HG02798 (cell line): Measurements from ENCODE around the gene MGST2.

Experiments used
- ATAC-seq: cut with Tn5 transposase; IDR thresholded peaks from one replicate; pipeline ENCODE4 v1.9.1; 2021; ENCODE audit warnings: mild to moderate bottlenecking; ENCODE audit not compliant: unreplicated experiment, poor library complexity

MGST2 gene

DNA sequence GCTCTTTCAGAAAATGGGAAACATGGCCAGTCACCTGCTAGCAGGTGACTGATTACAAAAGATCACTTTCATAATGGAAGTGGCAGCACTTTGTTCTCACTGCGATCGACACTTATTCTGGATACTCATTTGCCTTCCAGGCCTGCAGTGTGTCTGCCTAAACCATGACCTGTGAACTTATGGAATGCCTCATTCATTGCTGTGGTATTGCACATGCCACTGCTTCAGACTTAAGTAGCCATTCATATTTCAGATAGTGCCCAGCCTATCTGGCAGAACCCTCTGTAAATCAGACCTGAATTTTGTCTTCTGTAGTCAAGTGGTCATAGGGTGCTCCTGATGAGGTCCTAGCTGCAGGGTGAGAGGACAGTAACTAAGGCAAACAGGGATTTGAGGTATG lies 23.3 kb upstream of the MGST2 start:
- no peak for ATAC-seq

DNA sequence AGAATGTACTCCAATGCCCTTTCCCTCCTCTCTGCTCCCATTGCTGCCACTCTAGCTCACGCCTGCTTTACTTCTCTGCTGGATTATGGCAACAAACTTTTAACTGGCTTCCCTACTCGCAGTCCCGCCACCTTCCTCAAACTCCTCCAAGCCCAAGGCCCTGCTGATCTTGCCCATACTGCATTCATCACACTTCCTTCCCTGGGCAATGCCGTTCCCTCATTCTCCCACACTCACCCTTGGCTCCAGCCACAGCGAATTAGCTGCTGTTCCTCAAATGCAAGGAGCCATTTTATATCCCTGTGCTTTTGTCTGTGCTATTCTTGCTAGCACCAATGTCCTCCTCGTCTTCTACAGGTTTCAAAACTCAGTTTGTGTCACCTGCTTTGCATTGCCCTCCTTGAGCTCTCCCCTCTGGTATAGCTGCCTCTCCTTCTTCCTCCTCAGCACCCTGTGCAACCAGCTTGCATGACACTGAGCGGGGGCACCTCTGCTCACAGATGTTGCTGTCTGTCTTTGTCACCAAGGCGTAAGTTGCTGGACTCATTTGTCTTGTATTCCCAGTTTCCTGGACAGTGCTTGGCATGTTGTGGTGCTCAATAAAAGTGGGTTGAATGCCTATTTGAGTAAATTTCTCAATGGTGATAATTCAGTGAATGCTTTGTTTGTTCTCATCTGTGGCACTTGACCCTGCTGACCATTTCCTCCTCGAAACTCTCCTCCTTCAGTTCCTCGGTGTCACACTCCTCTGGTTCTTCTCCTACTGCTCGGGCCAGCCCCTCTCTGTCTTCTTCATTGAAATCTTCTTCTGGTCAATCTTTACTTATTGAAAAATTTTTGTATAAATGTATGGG lies 22.4 kb upstream of the MGST2 start:
- ATAC-seq: no peak

DNA sequence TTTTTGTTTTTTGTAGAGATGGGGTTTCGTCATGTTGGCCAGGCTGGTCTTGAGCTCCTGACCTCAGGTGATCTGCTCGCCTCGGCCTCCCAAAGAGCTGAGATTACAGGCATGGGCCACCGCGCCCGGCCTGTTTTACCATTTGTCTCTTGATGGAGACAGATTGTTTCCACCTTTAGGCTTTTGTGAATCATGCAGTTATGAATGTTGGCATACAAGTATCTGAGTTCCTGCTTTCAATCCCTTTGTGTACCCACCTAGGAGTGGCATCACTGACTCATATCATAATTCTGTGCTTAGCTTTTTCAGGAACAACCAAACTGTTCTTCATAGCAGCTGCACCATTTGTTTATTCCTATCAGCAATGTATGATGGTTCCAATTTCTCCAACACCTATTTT lies 20.2 kb upstream of the MGST2 start:
- no peak for ATAC-seq

DNA sequence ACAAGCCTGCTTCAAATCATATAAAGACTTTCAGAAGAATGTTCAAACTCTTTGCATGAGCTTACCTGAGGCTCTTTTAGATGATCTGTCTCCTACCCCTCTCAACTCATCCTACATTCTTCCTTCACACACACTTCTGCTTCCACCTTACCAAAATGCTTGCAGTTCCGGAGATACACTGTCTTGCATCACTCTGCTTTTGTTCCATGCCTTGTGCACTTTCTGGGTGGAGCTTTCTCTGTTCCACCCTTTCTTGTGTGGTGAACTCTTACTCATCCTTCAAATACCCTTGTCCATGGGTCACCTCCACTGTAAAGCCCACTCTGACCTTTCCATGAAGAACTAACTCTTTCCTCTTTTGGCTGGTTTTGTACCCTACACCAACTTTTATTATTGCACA lies 18.4 kb upstream of the MGST2 start:
- no peak for ATAC-seq

DNA sequence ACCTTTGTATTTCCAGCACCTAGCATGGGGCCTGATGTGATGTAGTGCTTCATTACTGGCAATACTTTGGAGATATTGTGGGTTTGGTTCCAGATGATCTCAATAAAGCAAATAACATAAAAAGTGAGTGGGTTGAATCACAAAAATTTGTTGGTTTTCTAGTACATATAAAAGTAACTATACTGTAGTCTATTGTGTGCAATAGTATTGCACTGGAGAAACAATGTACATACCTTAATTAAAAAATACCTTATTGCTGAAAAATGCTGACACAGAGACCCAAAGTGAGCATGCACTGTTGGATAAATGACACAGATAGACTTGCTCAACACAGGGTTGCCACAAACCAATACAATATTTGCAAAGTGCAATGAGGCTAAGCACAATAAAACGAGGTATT lies 17.7 kb upstream of the MGST2 start:
- ATAC-seq: no peak

DNA sequence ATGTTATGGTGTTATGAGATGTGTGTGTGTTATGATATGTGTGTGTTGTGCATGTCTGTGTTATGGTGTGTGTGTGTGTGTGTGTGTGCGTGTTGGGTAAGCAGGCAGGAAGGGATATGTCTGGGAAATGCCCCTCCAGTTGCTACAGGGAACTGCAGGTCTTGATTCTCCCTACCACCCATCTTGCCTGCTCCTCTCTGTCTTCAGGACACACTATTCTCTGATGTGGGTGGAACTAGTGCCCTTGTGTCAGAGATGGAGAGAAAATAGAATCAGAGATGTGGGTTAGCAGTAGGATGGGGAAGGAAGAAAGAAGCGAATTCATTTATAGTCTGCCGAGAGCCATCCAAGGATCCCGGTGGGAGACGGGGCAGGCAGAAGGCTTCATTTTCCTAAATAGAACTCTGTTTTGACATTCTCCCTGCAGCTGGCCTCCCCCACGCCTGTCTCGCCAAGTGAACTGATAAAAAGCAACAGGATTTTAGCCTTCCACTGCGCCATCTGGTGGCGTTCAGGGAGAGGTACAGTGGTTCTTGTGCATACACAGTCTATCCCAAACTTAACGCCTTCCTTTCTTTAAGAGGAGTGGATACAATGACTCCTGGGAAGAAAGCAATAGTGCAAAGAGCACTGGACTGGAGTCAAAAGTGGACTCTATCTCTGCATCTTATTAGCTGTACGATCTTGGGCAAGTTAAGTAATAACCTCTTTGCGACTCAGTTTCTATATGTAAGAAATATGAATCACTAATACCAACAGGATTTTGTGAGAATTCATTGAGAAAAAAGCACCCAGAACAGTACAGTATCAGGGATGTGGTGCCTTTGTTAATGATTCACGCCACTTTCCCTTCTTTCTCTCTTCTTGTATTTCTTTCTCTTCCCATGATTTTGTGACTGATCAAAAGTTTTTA lies 14.1 kb upstream of the MGST2 start:
- peak; percentile 87 for ATAC-seq

DNA sequence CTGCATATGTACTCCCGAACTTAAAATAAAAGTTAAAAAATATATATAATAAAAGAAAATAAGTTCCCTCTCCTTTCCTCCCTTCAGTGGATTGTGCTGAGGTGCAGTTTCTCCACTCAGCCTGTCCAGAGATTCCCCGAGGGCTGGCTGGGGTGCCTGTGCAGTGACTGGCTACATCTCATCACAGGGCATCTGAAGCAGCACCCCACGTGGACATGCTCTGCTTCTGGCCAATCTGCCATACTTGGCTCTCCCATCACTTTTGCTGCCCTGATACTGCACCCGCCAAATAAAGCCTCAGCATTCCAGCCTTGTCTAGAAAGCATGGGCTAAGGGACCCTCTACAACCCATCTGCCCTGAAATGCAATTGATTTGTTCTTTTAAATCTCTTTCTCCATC lies 11.1 kb upstream of the MGST2 start:
- no peak for ATAC-seq

DNA sequence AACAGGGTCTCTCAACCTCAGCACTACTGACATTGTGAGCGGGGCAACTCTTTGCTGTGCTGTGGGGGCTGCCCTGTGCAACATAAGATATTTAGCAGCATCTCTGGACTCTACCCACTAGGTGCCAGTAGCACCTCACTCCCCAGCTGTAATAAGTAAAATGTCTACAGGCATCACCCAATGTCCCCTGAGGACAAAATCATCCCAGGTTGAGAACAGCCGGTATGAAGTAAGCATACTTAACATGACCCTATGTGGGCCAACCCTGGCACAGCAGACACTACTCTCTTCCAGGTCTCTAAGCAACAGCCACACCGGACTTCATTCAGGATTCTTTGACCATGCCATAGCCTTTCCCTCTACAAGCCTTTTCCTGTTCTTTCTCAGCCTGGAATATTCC lies 10.5 kb upstream of the MGST2 start:
- no peak for ATAC-seq

DNA sequence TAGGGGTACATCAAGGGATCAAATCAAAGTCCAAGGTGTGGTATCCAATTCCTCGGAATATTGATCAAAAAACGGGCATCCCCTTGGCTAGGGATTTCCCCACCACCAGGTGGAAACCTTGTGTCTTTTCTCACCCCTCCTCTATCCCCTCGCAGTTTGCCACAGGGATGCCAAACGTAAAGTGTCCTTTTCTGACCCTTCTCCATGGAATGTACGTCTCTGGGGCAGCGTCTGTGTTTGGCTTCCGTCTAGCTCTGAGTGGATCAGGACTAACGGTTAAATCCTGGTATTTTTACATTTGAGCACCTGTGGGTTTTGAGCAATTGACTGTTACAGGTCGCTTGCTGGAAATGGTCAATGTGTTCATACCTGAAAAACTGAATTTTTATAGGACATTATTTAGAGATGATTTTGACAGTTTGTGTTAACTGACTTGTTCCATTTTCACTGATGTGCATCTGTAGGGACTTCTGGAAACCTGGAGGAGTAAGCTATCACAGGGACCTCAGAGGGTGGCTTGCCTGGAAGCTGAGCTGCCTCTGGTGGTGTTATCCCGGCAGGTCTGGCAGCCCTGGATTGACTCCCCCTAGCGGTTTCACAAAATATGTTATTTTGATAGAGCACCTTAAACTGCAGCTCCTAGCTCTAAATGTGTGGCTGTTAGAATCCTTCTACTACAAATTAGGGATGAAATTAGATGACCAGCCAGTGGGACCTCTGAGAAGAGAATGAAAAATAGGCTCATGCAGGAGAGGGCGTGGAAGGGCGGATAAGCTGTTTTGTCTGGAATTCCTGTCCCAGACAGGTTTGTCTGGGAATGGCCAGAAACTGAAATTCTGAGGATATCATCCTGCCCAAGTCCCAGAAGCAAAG lies 8.8 kb upstream of the MGST2 start:
- ATAC-seq: peak; percentile 74

DNA sequence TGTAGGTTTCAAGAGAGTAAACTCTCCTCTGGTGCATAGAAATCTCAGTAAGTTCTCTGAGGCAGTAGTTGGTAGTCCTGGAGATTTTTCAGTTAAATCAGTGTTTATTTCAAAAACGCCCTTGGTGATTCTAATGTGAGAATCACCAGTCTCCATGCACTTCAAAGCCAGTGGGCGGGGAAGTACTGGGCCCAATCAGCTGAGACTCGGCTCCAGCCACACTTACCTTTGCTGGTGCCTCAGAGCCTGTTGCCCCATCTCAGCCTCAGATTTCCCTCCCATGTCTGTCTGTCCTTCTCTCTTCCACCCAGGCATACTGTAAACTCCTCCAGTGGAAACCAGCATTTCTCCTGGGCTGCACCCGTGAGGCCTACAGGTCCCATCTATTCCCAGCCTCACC lies 7.4 kb upstream of the MGST2 start:
- ATAC-seq: no peak

DNA sequence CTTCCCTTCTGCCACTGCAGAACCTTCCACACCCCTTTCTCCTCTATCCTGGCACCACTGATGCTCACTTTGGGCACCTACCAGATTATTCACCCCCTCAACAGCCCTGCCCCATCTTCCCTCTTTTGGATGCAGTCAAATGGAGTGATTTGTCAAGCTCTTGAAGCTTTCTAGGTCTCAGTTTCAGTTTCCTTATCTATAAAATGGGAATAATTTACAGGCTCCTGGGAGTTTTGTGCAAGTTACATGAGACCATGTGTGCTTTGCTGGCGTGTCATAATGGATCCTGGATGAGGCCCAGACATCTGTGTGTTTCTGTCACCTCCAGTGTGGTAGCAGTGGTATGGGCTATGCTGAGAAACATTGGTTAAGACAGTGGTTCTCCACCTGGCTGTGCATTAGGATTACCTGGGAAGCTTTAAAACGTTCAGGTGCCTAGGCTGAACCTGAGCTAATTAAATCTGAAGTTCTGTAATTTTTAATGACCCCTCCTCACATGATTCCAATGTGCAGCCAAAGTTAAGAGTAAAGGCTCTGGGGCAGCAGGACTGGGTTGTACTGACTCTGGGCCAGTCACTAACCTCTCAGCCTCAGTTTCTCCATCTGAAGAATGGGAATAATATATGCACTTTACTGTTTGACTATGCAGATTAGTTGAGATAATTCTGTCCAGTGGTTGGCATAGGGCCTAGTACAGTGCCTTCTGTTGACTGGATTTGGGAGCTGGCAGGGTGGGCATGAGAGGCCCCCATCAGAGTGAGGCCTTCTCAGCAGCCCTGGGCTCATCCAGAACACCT lies 6.8 kb upstream of the MGST2 start:
- no peak for ATAC-seq

DNA sequence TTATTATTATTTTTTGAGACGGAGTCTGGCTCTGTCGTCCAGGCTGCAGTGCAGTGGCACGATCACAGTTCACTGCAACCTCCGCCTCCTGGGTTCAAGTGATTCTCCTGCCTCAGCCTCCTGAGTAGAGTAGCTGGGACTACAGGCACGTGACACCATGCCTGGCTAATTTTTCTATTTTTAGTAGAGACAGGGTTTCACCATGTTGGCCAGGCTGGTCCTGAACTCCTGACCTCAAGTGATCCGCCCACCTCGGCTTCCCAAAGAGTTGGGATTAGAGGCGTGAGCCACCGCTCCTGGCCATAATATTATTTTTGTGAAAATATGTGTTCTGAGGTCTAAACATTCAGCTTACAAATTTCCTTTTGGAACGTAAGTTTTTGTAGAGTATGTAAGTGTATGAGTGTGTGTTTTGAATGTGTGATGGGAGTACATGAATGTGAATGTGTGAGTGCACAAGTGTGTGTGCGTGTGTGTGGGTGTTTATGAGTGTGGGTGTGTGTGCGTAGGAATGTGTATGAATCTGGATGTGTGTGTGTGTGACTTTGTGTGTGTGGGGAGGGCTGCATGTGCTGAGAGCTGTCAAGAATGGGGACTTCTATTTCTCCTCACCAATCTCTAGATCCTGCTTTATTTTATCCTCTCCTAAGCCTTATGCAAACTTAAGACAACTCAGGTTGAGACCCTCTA lies 5.7 kb upstream of the MGST2 start:
- no peak for ATAC-seq

DNA sequence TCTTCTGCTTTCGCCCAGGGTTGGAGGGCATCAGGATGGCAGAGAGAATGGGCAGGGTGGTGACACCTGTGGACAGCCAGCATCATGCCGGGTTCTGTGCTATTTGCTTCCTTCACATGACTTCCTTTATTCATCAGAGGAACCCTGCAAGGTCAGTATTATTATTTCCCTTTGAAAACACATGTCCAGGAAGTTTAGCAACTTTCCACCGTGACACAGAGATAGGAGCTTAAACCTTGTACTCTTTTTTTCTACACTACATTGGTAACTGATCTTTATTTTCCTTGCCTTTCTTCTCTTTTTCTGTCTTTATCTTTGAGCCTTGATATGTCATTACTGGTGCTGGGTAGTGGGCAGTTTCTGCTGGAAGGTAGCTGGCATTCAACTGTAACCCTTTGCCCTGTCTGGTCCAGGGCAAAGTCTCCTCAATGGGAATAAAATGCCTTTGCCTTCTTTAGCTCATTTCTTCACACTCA lies 5.0 kb upstream of the MGST2 start:
- no peak for ATAC-seq

DNA sequence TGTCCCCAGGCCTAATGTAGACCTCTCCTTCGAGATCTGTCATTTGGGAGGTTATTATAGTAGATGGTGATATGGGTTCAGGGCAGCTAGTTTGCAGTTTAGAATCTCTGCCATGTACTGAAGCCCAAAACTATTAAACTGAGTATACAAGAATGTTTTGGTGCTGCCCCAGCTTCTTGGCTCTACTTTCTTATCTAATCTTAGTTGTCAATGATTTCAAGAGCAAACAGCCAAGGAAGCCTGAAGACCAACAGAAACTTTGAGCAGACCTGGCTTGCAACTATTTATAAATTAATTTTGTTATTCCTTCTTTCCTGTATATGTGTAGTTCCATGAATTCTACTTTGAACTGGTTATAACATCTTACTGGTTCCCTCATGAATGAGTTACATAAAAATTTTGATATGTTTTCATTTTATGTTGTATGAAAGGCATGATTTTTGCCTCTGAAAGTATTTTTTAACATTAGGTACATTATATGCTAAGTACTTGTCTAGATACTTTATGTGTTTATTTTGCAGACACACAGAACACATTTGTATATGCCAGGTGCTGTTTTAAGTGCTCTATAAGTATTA lies 2.0 kb upstream of the MGST2 start:
- ATAC-seq: no peak

DNA sequence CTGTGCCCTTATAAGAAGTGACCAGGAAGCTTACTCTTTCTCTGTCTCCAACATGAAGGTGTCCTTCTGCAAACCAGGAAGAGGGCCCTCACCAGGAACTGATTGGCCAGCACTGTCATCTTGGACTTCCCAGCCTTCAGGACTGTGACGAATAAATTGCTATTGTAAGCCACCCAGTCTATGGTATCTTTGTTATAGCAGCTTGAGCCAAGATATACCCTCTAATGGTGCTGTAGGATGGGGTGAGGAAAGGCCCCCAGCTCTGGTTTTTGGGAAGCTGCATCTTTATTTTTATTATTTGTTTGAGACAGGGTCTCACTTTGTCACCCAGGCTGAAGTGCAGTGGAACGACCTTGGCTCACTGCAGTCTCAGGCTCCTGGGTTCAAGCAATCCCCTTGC lies 1.2 kb upstream of the MGST2 start:
- ATAC-seq: no peak

DNA sequence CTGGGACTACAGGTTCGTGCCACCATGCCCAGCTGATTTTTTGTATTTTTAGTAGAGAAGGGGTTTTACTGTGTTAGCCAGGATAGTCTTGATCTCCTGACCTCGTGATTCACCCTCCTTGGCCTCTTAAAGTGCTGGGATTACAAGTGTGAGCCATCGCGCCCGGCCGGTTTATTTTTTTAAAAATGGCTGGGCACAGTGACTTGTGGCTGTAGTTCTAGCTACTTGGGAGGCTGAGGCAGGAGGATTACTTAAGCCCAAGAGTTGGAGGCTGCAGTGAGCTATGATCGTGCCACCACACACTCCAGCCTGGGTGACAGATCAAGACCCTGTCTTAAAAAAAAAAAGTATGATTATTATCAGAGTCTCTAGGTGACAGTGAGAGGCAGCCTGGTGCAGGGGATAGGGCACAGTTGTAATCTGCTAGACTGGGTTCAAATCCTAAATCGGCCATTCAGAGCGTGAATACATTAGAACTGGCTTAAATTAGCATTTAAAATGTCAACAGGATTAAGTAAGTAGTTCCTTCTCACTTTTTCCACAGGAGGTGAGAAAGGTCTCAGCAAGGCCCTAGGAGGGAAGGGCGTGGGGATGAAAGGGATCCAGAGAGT lies 435 bp upstream of the MGST2 start:
- no peak for ATAC-seq

DNA sequence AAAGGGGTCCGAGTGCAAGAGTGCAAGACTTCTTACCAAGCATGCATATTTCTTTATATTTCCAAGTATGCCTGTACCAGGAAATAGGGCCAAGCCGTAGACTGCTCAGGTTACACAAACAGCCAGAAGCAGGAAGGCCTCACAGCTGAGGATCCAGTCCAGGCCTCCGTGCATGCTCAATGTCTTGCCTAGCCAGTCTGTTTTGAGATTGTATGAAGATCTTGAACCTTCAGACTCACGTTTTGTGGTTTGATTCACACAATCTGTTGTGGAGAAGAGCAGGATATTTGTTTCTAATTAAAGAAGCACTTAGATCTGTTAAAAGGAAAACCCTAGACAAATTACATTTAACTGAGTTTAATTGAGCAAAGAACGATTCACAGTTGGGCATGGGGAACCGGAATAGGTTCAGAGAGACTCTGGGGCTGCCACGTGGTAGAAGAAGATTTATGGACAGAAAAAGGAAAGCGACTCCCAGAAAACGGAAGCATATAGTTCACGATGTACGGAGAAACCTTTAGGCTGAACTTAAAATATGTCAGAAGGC lies 1.2 kb downstream of the MGST2 start:
- no peak for ATAC-seq

DNA sequence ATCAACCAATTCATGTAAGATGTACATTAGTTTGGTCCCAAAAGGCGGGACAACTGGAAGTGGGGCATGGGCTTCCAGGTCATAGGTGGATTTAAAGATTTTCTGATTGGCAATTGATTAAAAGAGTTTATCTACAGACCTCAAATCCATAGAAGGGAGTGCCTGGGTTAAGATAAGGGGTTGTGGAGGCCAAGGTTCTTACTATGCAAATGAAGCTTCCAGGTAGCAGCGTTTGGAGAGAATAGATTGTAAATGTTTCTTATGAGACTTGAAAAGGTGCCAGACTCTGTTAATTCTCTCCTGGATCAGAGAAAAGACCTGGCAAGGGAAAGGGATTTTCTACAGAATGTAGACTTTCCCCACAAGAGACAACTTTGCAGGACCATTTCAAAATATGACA lies 2.4 kb downstream of the MGST2 start:
- ATAC-seq: no peak
